ENCODE results near the gene TFPI2. TPM values are rescaled to one million over a fixed set of nuclear protein-coding genes. Genes with fewer than 3 reads are reported as not detected.

Gene TFPI2
- total RNA-seq, 1 donor, result 218 TPM

- no peak for TF ChIP-seq CTCF (IDR thresholded peaks at IDR 0.05; ENCODE audit: insufficient read depth, low read depth, low read length)
- H3K4me3 ChIP-seq (ENCODE audit: low read depth, low read length), result no peak overlapping the region
- DNase-seq (ENCODE audit: low read depth), result no peak
Observed at GRCh38 chr7:93879356-93879755, 11.2 kb downstream of the TFPI2 start.

- peak; percentile 47 for DNase-seq (ENCODE audit: low read depth)
- no peak overlapping the region for H3K4me3 ChIP-seq (ENCODE audit: low read depth, low read length)
- no peak for TF ChIP-seq CTCF (IDR thresholded peaks at IDR 0.05; ENCODE audit: insufficient read depth, low read depth, low read length)
Observed at GRCh38 chr7:93877742-93878141, 12.8 kb downstream of the TFPI2 start.

GRCh38 chr7:93873998-93874574, 16.5 kb downstream of the TFPI2 start:
- no peak for DNase-seq (ENCODE audit: low read depth)
- no peak for TF ChIP-seq CTCF (IDR thresholded peaks at IDR 0.05; ENCODE audit: insufficient read depth, low read depth, low read length)
- H3K4me3 ChIP-seq (ENCODE audit: low read depth, low read length), result no peak overlapping the region

- no peak for DNase-seq (ENCODE audit: low read depth)
- no peak for TF ChIP-seq CTCF (IDR thresholded peaks at IDR 0.05; ENCODE audit: insufficient read depth, low read depth, low read length)
- no peak overlapping the region for H3K4me3 ChIP-seq (ENCODE audit: low read depth, low read length)
Observed at GRCh38 chr7:93866886-93867285, 23.7 kb downstream of the TFPI2 start.

- TF ChIP-seq CTCF (IDR thresholded peaks at IDR 0.05; ENCODE audit: insufficient read depth, low read depth, low read length), result no peak
- no peak overlapping the region for H3K4me3 ChIP-seq (ENCODE audit: low read depth, low read length)
- no peak for DNase-seq (ENCODE audit: low read depth)
Observed at GRCh38 chr7:93862651-93863050, 27.9 kb downstream of the TFPI2 start.

GRCh38 chr7:93861325-93861949, 29.1 kb downstream of the TFPI2 start:
- H3K4me3 ChIP-seq (ENCODE audit: low read depth, low read length), result no peak overlapping the region
- peak; percentile 29 for TF ChIP-seq CTCF (IDR thresholded peaks at IDR 0.05; ENCODE audit: insufficient read depth, low read depth, low read length)
- no peak for DNase-seq (ENCODE audit: low read depth)

- DNase-seq (ENCODE audit: low read depth), result no peak
- TF ChIP-seq CTCF (IDR thresholded peaks at IDR 0.05; ENCODE audit: insufficient read depth, low read depth, low read length), result no peak
- H3K4me3 ChIP-seq (ENCODE audit: low read depth, low read length), result no peak overlapping the region
Observed at GRCh38 chr7:93860261-93860660, 30.3 kb downstream of the TFPI2 start.
